SU-DHL-6 (cell line): ENCODE data around the gene HOXA3.

Experiments used
- H2AFZ ChIP-seq: fragments of 200-600 bp; sonication (generic); 2 replicates; pipeline ENCODE4 v1.6.1; 2014; ENCODE audit warnings: low read depth, mild to moderate bottlenecking, moderate library complexity, mixed read lengths, antibody characterized with exemption, low read length; ENCODE audit not compliant: severe bottlenecking
- H3F3A ChIP-seq: fragments of 200-600 bp; shearing (Covaris generic); 2 replicates; pipeline ENCODE4 v1.6.0; 2016; ENCODE audit warnings: antibody characterized with exemption, mild to moderate bottlenecking; ENCODE audit not compliant: insufficient read depth
- H3K27ac ChIP-seq: fragments of 200-600 bp; sonication (generic); 2 replicates; pipeline ENCODE4 v1.5.1; 2016; ENCODE audit warnings: low read depth, mild to moderate bottlenecking, low read length, moderate library complexity, mixed read lengths
- H3K27me3 ChIP-seq: fragments of 200-600 bp; sonication (generic), shearing (Covaris generic); 2 replicates; pipeline ENCODE4 v1.6.0; 2014; ENCODE audit warnings: mild to moderate bottlenecking, low read length
- H3K36me3 ChIP-seq: fragments of 200-600 bp; sonication (generic); 2 replicates; pipeline ENCODE4 v1.6.1; 2014; ENCODE audit warnings: mild to moderate bottlenecking, low read length, mixed read lengths
- H3K4me2 ChIP-seq: fragments of 300-600, 200-600 bp; shearing (Covaris generic), sonication (generic); 2 replicates; pipeline ENCODE4 v1.6.0; 2014; ENCODE audit warnings: low read length, low read depth, mild to moderate bottlenecking; ENCODE audit not compliant: poor library complexity, severe bottlenecking
- H3K4me3 ChIP-seq: fragments of 200-600 bp; sonication (generic); 2 replicates; pipeline ENCODE4 v1.5.1; 2014; ENCODE audit warnings: antibody characterized with exemption, low read length, mild to moderate bottlenecking, mixed read lengths; ENCODE audit not compliant: insufficient read depth, poor library complexity, severe bottlenecking
- H3K79me2 ChIP-seq: fragments of 200-600 bp; sonication (generic); 2 replicates; pipeline ENCODE4 v1.6.1; 2014; ENCODE audit warnings: mild to moderate bottlenecking, low read length, moderate library complexity; ENCODE audit not compliant: insufficient read depth
- H3K9ac ChIP-seq: fragments of 200-600 bp; sonication (generic); 2 replicates; pipeline ENCODE4 v1.7.0; 2014; ENCODE audit warnings: mild to moderate bottlenecking, low read length
- H3K9me2 ChIP-seq: fragments of 200-600 bp; sonication (generic); replicated peaks from 2 replicates; pipeline ENCODE4 v1.6.1; 2014; ENCODE audit warnings: low read length; ENCODE audit not compliant: insufficient read depth
- H3K9me3 ChIP-seq: fragments of 200-600 bp; sonication (generic); 2 replicates; pipeline ENCODE4 v1.6.1; 2014; ENCODE audit warnings: low read length, mixed read lengths; ENCODE audit not compliant: insufficient read depth
- H4K20me1 ChIP-seq: fragments of 200-600 bp; sonication (generic); 2 replicates; pipeline ENCODE4 v1.6.1; 2014; ENCODE audit warnings: low read depth, mild to moderate bottlenecking, antibody characterized with exemption, low read length, moderate library complexity, mixed read lengths
- EZH2phosphoT487 ChIP-seq: fragments of 200-600 bp; sonication (generic), shearing (Covaris generic); conservative IDR thresholded peaks from 2 replicates; pipeline ENCODE4 v1.6.1; 2018; ENCODE audit warnings: mild to moderate bottlenecking, antibody characterized with exemption, low read length, moderate library complexity, mixed read lengths
- TF ChIP-seq, protein P1 (sequence below): fragments of 200-600 bp; sonication (generic); IDR thresholded peaks from one replicate; pipeline ENCODE4 v1.5.1; 2017; ENCODE audit warnings: antibody characterized with exemption, mild to moderate bottlenecking, low read length, moderate library complexity; ENCODE audit not compliant: insufficient read depth, poor library complexity, severe bottlenecking

Gene HOXA3

DNA sequence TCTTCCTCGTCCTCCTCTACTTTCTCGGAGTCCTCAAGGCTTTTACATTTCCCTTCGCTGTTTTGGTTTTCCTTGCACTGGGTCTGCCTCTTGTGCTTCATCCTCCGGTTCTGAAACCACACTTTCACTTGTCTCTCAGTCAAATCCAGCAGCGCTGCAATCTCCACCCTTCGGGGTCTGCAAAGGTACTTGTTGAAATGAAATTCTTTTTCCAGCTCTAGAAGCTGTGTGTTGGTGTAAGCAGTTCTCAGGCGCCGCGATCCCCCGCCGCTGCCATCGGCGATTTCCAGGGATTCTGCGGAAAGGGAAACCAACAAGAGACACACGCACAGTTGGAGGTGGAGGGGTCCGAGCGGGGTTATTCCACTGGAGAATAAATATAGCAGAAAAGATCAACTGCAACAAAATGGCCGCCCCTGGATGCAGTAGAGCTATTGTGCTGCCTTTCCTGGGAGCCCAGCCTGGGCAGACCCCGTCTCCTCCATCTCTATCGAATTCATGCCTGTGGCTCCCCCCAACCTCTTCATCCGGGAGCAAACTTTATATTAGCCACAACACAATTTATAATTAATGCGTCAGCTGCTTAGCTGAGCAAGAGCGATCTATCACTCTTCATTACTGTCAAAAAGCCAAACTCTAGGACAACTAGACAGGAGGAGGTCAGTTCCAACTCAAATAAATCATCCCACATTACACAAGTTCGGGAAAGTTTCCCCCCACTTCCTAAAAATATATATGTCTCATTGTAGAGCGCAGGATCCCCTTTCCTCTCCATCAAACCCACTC is 51.0 kb downstream of the HOXA3 start:
- TF ChIP-seq, protein P1, sequence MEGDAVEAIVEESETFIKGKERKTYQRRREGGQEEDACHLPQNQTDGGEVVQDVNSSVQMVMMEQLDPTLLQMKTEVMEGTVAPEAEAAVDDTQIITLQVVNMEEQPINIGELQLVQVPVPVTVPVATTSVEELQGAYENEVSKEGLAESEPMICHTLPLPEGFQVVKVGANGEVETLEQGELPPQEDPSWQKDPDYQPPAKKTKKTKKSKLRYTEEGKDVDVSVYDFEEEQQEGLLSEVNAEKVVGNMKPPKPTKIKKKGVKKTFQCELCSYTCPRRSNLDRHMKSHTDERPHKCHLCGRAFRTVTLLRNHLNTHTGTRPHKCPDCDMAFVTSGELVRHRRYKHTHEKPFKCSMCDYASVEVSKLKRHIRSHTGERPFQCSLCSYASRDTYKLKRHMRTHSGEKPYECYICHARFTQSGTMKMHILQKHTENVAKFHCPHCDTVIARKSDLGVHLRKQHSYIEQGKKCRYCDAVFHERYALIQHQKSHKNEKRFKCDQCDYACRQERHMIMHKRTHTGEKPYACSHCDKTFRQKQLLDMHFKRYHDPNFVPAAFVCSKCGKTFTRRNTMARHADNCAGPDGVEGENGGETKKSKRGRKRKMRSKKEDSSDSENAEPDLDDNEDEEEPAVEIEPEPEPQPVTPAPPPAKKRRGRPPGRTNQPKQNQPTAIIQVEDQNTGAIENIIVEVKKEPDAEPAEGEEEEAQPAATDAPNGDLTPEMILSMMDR, result no peak
- TF ChIP-seq EZH2phosphoT487, result no peak
- H3F3A ChIP-seq, result peaks cover 18% of the 10 kb centered on the region; the same call in 1 of the 2 replicates
- no peaks in the 10 kb centered on the region for H3K27me3 ChIP-seq
- H4K20me1 ChIP-seq, result no peaks in the 10 kb centered on the region
- H3K79me2 ChIP-seq, result peaks cover 15% of the 10 kb centered on the region
- H2AFZ ChIP-seq, result no peak overlapping the region
- H3K27ac ChIP-seq, result no peak overlapping the region
- no peaks in the 10 kb centered on the region for H3K36me3 ChIP-seq
- H3K9me3 ChIP-seq, result no peaks in the 10 kb centered on the region
- no peaks in the 10 kb centered on the region for H3K9me2 ChIP-seq
- no peak overlapping the region for H3K4me3 ChIP-seq
- H3K4me2 ChIP-seq, result no peak overlapping the region
- no peak overlapping the region for H3K9ac ChIP-seq

DNA sequence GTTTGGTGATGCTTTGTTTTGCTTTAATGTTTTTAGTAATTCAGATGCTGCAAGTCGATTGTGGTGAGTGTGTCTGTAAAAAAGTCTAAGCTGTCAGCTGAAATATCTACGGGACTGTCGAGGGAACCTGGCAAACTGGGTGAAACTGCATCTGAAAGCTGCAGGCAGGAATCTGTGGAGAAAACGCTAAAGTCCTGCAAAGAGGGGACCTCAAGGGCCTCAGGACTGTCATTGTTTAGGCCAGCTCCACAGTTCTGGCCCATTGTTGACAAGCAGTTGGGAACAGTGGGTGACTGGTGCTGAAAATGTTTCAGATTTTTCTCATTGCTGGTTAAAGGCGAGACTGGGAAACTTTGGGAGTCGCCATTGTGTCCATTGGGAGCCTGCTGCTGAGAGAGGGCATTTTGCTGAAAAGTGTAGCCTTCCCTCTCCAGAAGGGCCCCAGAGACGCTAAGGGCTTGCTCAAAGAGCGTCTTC is 51.7 kb downstream of the HOXA3 start:
- TF ChIP-seq, protein P1, result no peak
- TF ChIP-seq EZH2phosphoT487, result no peak
- Histone ChIP-seq H3K79me2 (peaks cover 15% of the 10 kb centered on the region), H3K4me2 (no peak overlapping the region), H3K9me3 (no peaks in the 10 kb centered on the region), H3K27me3 (no peaks in the 10 kb centered on the region), H3K27ac (no peak overlapping the region), H4K20me1 (no peaks in the 10 kb centered on the region), H3K9me2 (no peaks in the 10 kb centered on the region), H3F3A (peaks cover 18% of the 10 kb centered on the region; the same call in 1 of the 2 replicates), H3K4me3 (no peak overlapping the region), H3K36me3 (no peaks in the 10 kb centered on the region), H2AFZ (no peak overlapping the region), H3K9ac (no peak overlapping the region)

DNA sequence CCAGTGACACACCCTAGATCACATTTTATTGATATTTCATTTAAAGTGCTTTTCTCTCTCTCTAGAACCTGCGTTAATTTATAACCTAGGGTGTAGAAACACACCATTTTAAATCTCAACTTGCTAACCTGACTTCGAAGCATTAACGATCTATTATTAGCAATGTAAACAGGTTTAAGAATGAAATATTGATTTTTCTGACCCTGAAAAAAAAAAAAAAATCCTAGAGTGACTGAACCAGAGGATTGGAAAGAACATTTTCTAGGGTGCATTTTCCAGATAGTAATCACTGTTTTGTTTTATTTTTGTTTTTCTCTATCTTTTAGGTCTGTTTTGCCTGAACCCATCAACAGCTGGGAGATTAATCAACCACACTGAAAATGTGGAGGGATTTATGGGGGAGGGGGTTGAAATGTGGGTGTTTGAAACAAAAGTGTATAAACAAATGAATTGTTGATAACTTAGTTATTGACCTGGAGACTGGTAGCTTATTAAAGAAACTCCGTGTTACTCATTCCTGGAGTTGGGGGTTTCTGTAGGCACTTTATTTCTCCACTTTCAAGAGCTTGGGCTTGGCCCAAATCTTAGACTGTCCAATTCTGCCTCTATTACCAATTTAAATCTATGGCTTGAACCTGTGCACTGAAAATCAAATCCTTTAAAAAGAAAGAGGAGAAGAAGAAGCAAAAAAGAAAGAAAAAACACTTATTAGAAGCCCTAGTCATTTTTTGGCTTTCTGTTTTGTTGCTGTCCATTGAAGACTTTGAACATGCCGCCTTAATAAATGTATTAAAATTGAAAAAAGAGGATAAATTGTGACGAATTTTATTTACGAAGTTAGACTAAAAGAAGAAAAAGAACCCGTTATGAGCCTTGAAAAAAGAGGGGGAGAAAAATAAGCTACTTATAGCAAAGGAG is 52.7 kb downstream of the HOXA3 start:
- no peak for TF ChIP-seq EZH2phosphoT487
- TF ChIP-seq, protein P1, result no peak
- H3K9me3 ChIP-seq, result no peaks in the 10 kb centered on the region
- no peak overlapping the region for H2AFZ ChIP-seq
- no peaks in the 10 kb centered on the region for H3K27me3 ChIP-seq
- no peak overlapping the region for H3K9ac ChIP-seq
- no peak overlapping the region for H3K4me3 ChIP-seq
- no peak overlapping the region for H3K4me2 ChIP-seq
- no peaks in the 10 kb centered on the region for H3K9me2 ChIP-seq
- no peaks in the 10 kb centered on the region for H4K20me1 ChIP-seq
- no peak overlapping the region for H3K27ac ChIP-seq
- H3K36me3 ChIP-seq, result no peaks in the 10 kb centered on the region
- H3F3A ChIP-seq, result peaks cover 18% of the 10 kb centered on the region; the same call in 1 of the 2 replicates
- H3K79me2 ChIP-seq, result peaks cover 18% of the 10 kb centered on the region
